Dermis blood vessel endothelial cell (primary cell): ENCODE measurements around the gene MT2A. TPM values are rescaled to one million over a fixed set of nuclear protein-coding genes. Genes with fewer than 3 reads are reported as not detected.
"Not testable (repeated sequence)": the region's sequence is repeated elsewhere in the genome, so short reads cannot be mapped to it uniquely, and the experiment has no call there.

Experiments
- DNase-seq: peaks from one replicate; pipeline ENCODE4 v3.0.0; 2010
- total RNA-seq: library from RNA; depleted of rRNA; stranded (reverse); fragments of >200 nt; gene quantifications from 2 replicates; pipeline ENCODE4 v1.2.3, GENCODE V29; 2014

Gene MT2A
- total RNA-seq, result 21.3 and 82.5 TPM in 2 replicates

- DNase-seq, result peak; percentile 98
Measured at GRCh38 chr16:56608043-56608875, at the start of gene MT2A. Gene MT2A (plus strand): TSS chr16:56608584. CDS start chr16:56608656, 72 bp downstream.

GRCh38 chr16:56559109-56559508 lies 49.3 kb upstream of the MT2A start:
- no peak for DNase-seq

- DNase-seq, result no peak
Measured at GRCh38 chr16:56560447-56560846, 47.9 kb upstream of the MT2A start.

GRCh38 chr16:56561126-56561525 lies 47.3 kb upstream of the MT2A start:
- no peak for DNase-seq

GRCh38 chr16:56564793-56565477 lies 43.4 kb upstream of the MT2A start, which contains the start of gene MT4:
Gene MT4 (plus strand): TSS chr16:56565073. CDS start chr16:56565129, 56 bp downstream.
- no peak for DNase-seq

GRCh38 chr16:56569971-56570370 lies 38.4 kb upstream of the MT2A start:
- no peak for DNase-seq

GRCh38 chr16:56571525-56571924 lies 36.9 kb upstream of the MT2A start:
- no peak for DNase-seq

- DNase-seq, result no peak
Measured at GRCh38 chr16:56574625-56575024, 33.8 kb upstream of the MT2A start.

GRCh38 chr16:56576585-56577299 lies 31.6 kb upstream of the MT2A start:
- peak; percentile 74 for DNase-seq

GRCh38 chr16:56577300-56577625 lies 31.1 kb upstream of the MT2A start:
- DNase-seq, result no peak

GRCh38 chr16:56580391-56581048 lies 27.9 kb upstream of the MT2A start:
- no peak for DNase-seq

GRCh38 chr16:56582911-56583310 lies 25.5 kb upstream of the MT2A start:
- not testable (repeated sequence) for DNase-seq

GRCh38 chr16:56583351-56584168 lies 24.8 kb upstream of the MT2A start:
- DNase-seq, result no peak

- no peak for DNase-seq
Measured at GRCh38 chr16:56584276-56584675, 24.1 kb upstream of the MT2A start.

- DNase-seq, result no peak
Measured at GRCh38 chr16:56588781-56589140, 19.6 kb upstream of the MT2A start.

- peak; percentile 48 for DNase-seq
Measured at GRCh38 chr16:56589141-56590039, 19.0 kb upstream of the MT2A start, which contains the start of gene MT3. Gene MT3 (plus strand): TSS chr16:56589528. CDS start chr16:56589591, 63 bp downstream.

GRCh38 chr16:56591377-56592060 lies 16.9 kb upstream of the MT2A start:
- DNase-seq, result no peak

- DNase-seq, result no peak
Measured at GRCh38 chr16:56593573-56594291, 14.7 kb upstream of the MT2A start.

- DNase-seq, result no peak
Measured at GRCh38 chr16:56594292-56594619, 14.1 kb upstream of the MT2A start.
